Stimulated activated CD4-positive, alpha-beta T cell treated with anti-CD3 and anti-CD28 coated beads, Interleukin-2, amount 100 ng/mL, for 4 hours (primary cell): ENCODE data around the gene UMODL1.

ENCODE experiments used
- DNase-seq: peaks from one replicate; pipeline ENCODE4 v3.0.0-alpha.2; 2020; ENCODE audit warnings: low read depth

UMODL1 gene

GRCh38 chr21:42149656-42150473 lies 78.7 kb downstream of the UMODL1 start:
- DNase-seq, result no peak

GRCh38 chr21:42150474-42151085 lies 79.5 kb downstream of the UMODL1 start:
- no peak for DNase-seq

- no peak for DNase-seq
These were observed 80.2 kb downstream of the UMODL1 start for GRCh38 chr21:42151148-42151947.

GRCh38 chr21:42151948-42152220 lies 80.8 kb downstream of the UMODL1 start:
- DNase-seq, result no peak

GRCh38 chr21:42153046-42153686 lies 82.0 kb downstream of the UMODL1 start:
- no peak for DNase-seq

GRCh38 chr21:42153746-42154145 lies 82.6 kb downstream of the UMODL1 start:
- no peak for DNase-seq

GRCh38 chr21:42154237-42155044 lies 83.3 kb downstream of the UMODL1 start:
- DNase-seq, result no peak

GRCh38 chr21:42155045-42155855 lies 84.1 kb downstream of the UMODL1 start:
- no peak for DNase-seq

GRCh38 chr21:42156690-42157605 lies 85.8 kb downstream of the UMODL1 start:
- DNase-seq, result no peak

GRCh38 chr21:42157606-42158310 lies 86.6 kb downstream of the UMODL1 start:
- no peak for DNase-seq

- no peak for DNase-seq
These were observed 87.7 kb downstream of the UMODL1 start for GRCh38 chr21:42158846-42159245.

GRCh38 chr21:42159560-42160110 lies 88.5 kb downstream of the UMODL1 start:
- DNase-seq, result no peak

GRCh38 chr21:42160111-42160721 lies 89.1 kb downstream of the UMODL1 start:
- no peak for DNase-seq

- no peak for DNase-seq
These were observed 89.6 kb downstream of the UMODL1 start for GRCh38 chr21:42160765-42161164.

- DNase-seq, result no peak
These were observed 90.4 kb downstream of the UMODL1 start for GRCh38 chr21:42161401-42161955.

- DNase-seq, result no peak
These were observed 91.0 kb downstream of the UMODL1 start for GRCh38 chr21:42161956-42162681.

GRCh38 chr21:42162831-42163510 lies 91.9 kb downstream of the UMODL1 start:
- no peak for DNase-seq
